ENCODE data around the gene EXOC6B. TPM values are rescaled to one million over a fixed set of nuclear protein-coding genes. Genes with fewer than 3 reads are reported as not detected.

The EXOC6B gene
- total RNA-seq, 1 donor from 2014 or later, result 35.2 TPM

GRCh38 chr2:72718876-72719275 is 107.0 kb downstream of the EXOC6B start:
- H3K9me3 ChIP-seq, result no peaks in the 10 kb centered on the region
- intact Hi-C loops (cut with DNase I), result no loop called here
- no peak for ATAC-seq
- H3K36me3 ChIP-seq, result no peaks in the 10 kb centered on the region
- peaks cover 7% of the 10 kb centered on the region for H3K4me1 ChIP-seq
- no peak overlapping the region for H3K27ac ChIP-seq
- DNase-seq, result no peak
- no peak overlapping the region for H3K4me3 ChIP-seq
- TF ChIP-seq CTCF (IDR thresholded peaks at IDR 0.05), result no peak
- H3K27me3 ChIP-seq, result no peaks in the 10 kb centered on the region

GRCh38 chr2:72716601-72717000 is 109.2 kb downstream of the EXOC6B start:
- Histone ChIP-seq H3K4me1 (peaks cover 7% of the 10 kb centered on the region), H3K27me3 (no peaks in the 10 kb centered on the region), H3K27ac (no peak overlapping the region), H3K36me3 (no peaks in the 10 kb centered on the region), H3K4me3 (no peak overlapping the region), H3K9me3 (no peaks in the 10 kb centered on the region)
- DNase-seq (no peak), ATAC-seq (no peak)
- intact Hi-C loops (cut with DNase I), result no loop called here
- no peak for TF ChIP-seq CTCF (IDR thresholded peaks at IDR 0.05)

GRCh38 chr2:72713857-72714256 is 112.0 kb downstream of the EXOC6B start:
- intact Hi-C loops (cut with DNase I), result no loop called here
- Histone ChIP-seq H3K4me3 (no peak overlapping the region), H3K27me3 (no peaks in the 10 kb centered on the region), H3K36me3 (no peaks in the 10 kb centered on the region), H3K27ac (no peak overlapping the region), H3K4me1 (no peaks in the 10 kb centered on the region), H3K9me3 (no peaks in the 10 kb centered on the region)
- DNase-seq (no peak), ATAC-seq (no peak)
- TF ChIP-seq CTCF (IDR thresholded peaks at IDR 0.05), result no peak

- no peak for DNase-seq
- H3K4me1 ChIP-seq, result no peaks in the 10 kb centered on the region
- H3K27ac ChIP-seq, result no peak overlapping the region
- TF ChIP-seq CTCF (IDR thresholded peaks at IDR 0.05), result no peak
- no peaks in the 10 kb centered on the region for H3K36me3 ChIP-seq
- H3K9me3 ChIP-seq, result no peaks in the 10 kb centered on the region
- no peaks in the 10 kb centered on the region for H3K27me3 ChIP-seq
- intact Hi-C loops (cut with DNase I), result no loop called here
- H3K4me3 ChIP-seq, result no peak overlapping the region
- no peak for ATAC-seq
These were observed 112.9 kb downstream of the EXOC6B start for GRCh38 chr2:72712977-72713376.

GRCh38 chr2:72712304-72712703 is 113.5 kb downstream of the EXOC6B start:
- intact Hi-C loops (cut with DNase I), result no loop called here
- Histone ChIP-seq H3K4me3 (no peak overlapping the region), H3K36me3 (no peaks in the 10 kb centered on the region), H3K27ac (no peak overlapping the region), H3K4me1 (no peaks in the 10 kb centered on the region), H3K27me3 (no peaks in the 10 kb centered on the region), H3K9me3 (no peaks in the 10 kb centered on the region)
- DNase-seq (no peak), ATAC-seq (no peak)
- TF ChIP-seq CTCF (IDR thresholded peaks at IDR 0.05), result no peak

GRCh38 chr2:72710418-72711152 is 115.2 kb downstream of the EXOC6B start:
- H3K27me3 ChIP-seq, result no peaks in the 10 kb centered on the region
- H3K27ac ChIP-seq, result no peak overlapping the region
- intact Hi-C loops (cut with DNase I), result no loop called here
- no peaks in the 10 kb centered on the region for H3K36me3 ChIP-seq
- H3K4me3 ChIP-seq, result no peak overlapping the region
- TF ChIP-seq CTCF (IDR thresholded peaks at IDR 0.05), result no peak
- no peak for DNase-seq
- H3K9me3 ChIP-seq, result no peaks in the 10 kb centered on the region
- ATAC-seq, result no peak
- no peaks in the 10 kb centered on the region for H3K4me1 ChIP-seq

Measured in upper lobe of right lung (tissue), 1 donor.